A549 (cell line): ENCODE results near the gene ZNF423. TPM values are rescaled to one million over a fixed set of nuclear protein-coding genes. Genes with fewer than 3 reads are reported as not detected.

Experiments used
- ATAC-seq, 2 experiments: fragments of 200-7000 bp in 1 of 2; fragments of >200 bp in 1 of 2; cut with Nextera tagmentation in 1 of 2; cut with Tn5 transposase in 1 of 2; 3 replicates each; pipeline versions ENCODE4 v1.8.0 to v1.9.1; 2018 to 2020; ENCODE audit warnings: mild to moderate bottlenecking in 1 of 2, moderate library complexity in 1 of 2
- CTCF ChIA-PET: fragments of 300-600 bp; sonication (Branson Sonifier 250); formaldehyde crosslinking; extraction: SDS; loops from one replicate; lab custom pipeline; 2021; ENCODE audit warnings: antibody characterized with exemption, inconsistent platforms; lab: Yijun Ruan, JAX
- POLR2A ChIA-PET: fragments of 350-600 bp; formaldehyde crosslinking; extraction: SDS; loops from one replicate; lab custom pipeline; 2021; ENCODE audit warnings: antibody characterized with exemption, inconsistent platforms; lab: Yijun Ruan, JAX
- DNase-seq, 2 experiments: peaks; one replicate each; pipeline versions ENCODE4 v3.0.0 to v3.0.0-alpha.2; 2011 to 2016; ENCODE audit warnings: low read depth in 1 of 2, low spot score in 1 of 2
- FAIRE-seq: peaks from 2 replicates; lab custom pipeline; 2011; peaks lifted over from hg19 to GRCh38; lab: Jason Lieb, UNC
- H3K27ac ChIP-seq, 2 experiments: fragments of >200 bp; sonication (Bioruptor Twin); formaldehyde crosslinking; 3 replicates each; pipeline ENCODE4 v1.5.1; 2016 to 2017
- H3K4me1 ChIP-seq: fragments of >200 bp; sonication (Bioruptor Twin); formaldehyde crosslinking; 3 replicates; pipeline ENCODE4 v1.6.1; 2016
- H3K4me2 ChIP-seq: fragments of >200 bp; sonication (Bioruptor Twin); formaldehyde crosslinking; 3 replicates; pipeline ENCODE4 v1.6.1; 2016
- H3K4me3 ChIP-seq: fragments of >200 bp; sonication (Bioruptor Twin); formaldehyde crosslinking; 3 replicates; pipeline ENCODE4 v1.5.1; 2016
- H3K9me3 ChIP-seq: fragments of >200 bp; sonication (Bioruptor Twin); formaldehyde crosslinking; 3 replicates; pipeline ENCODE4 v1.6.1; 2016
- BCL3 ChIP-seq: fragments of >200 bp; sonication (Bioruptor Twin); formaldehyde crosslinking; IDR thresholded peaks from 3 replicates; pipeline ENCODE4 v1.6.1; 2016
- BHLHE40 ChIP-seq: IDR thresholded peaks from 2 replicates; pipeline ENCODE4 v1.6.1; 2012; ENCODE audit warnings: low read depth, low read length, inconsistent platforms
- CBX2 ChIP-seq: fragments of 200-600 bp; sonication (generic); IDR thresholded peaks from 2 replicates; pipeline ENCODE4 v1.6.1; 2016; ENCODE audit warnings: low read depth, mild to moderate bottlenecking, borderline replicate concordance
- CBX8 ChIP-seq: fragments of 200-600 bp; sonication (generic); IDR thresholded peaks from 2 replicates; pipeline ENCODE4 v1.6.1; 2016
- CEBPB ChIP-seq, 2 experiments: fragments of >200 bp in 1 of 2; sonication (Bioruptor Twin) in 1 of 2; formaldehyde crosslinking in 1 of 2; IDR thresholded peaks; 2 replicates each; pipeline ENCODE4 v1.6.1; 2012 to 2016
- CHD2 ChIP-seq: fragments of 150-350 bp; IDR thresholded peaks from 2 replicates; pipeline ENCODE4 v1.6.1; 2014; ENCODE audit warnings: low read length; ENCODE audit not compliant: partially characterized antibody
- E2F6 ChIP-seq: IDR thresholded peaks from 2 replicates; pipeline ENCODE4 v1.6.1; 2012; ENCODE audit warnings: low read depth, borderline replicate concordance
- EHF ChIP-seq: fragments of 250-450 bp; sonication (Bioruptor Pico); IDR thresholded peaks from 2 replicates; pipeline ENCODE4 v1.5.0; 2020; ENCODE audit warnings: mild to moderate bottlenecking
- ELK1 ChIP-seq: fragments of 150-350 bp; IDR thresholded peaks from 2 replicates; pipeline ENCODE4 v1.6.1; 2014; ENCODE audit warnings: low read depth, mild to moderate bottlenecking, low read length
- EP300 ChIP-seq, 2 experiments: fragments of >200 bp; sonication (Bioruptor Twin); formaldehyde crosslinking; IDR thresholded peaks; 2 replicates in 1 of 2; 3 replicates in 1 of 2; pipeline ENCODE4 v1.6.1; 2016 to 2017
- FOXS1 ChIP-seq: fragments of 250-450 bp; sonication (Bioruptor Pico); IDR thresholded peaks from 2 replicates; pipeline ENCODE4 v1.5.0; 2020; ENCODE audit warnings: mild to moderate bottlenecking, moderate library complexity
- HEYL ChIP-seq: fragments of 250-450 bp; sonication (Bioruptor Pico); IDR thresholded peaks from 2 replicates; pipeline ENCODE4 v1.8.0; 2021; ENCODE audit warnings: mild to moderate bottlenecking, moderate library complexity
- HMGXB4 ChIP-seq: fragments of 250-450 bp; sonication (Bioruptor Pico); IDR thresholded peaks from 2 replicates; pipeline ENCODE4 v1.5.0; 2021; ENCODE audit warnings: mild to moderate bottlenecking, moderate library complexity, borderline replicate concordance
- HOXA7 ChIP-seq: fragments of 250-450 bp; sonication (Bioruptor Pico); IDR thresholded peaks from 2 replicates; pipeline ENCODE4 v1.5.0; 2020; ENCODE audit warnings: mild to moderate bottlenecking, moderate library complexity
- JUN ChIP-seq, 2 experiments: fragments of >200 bp; sonication (Bioruptor Twin); formaldehyde crosslinking; IDR thresholded peaks; 2 replicates in 1 of 2; 3 replicates in 1 of 2; pipeline ENCODE4 v1.6.1; 2016 to 2017
- KDM5A ChIP-seq: fragments of 200-600 bp; sonication (generic); IDR thresholded peaks from 2 replicates; pipeline ENCODE4 v1.6.1; 2016; ENCODE audit warnings: antibody characterized with exemption, mild to moderate bottlenecking
- MAFK ChIP-seq: fragments of 450-650 bp; IDR thresholded peaks from 2 replicates; pipeline ENCODE4 v1.6.1; 2014; ENCODE audit not compliant: partially characterized antibody
- MAX ChIP-seq: IDR thresholded peaks from 2 replicates; pipeline ENCODE4 v1.6.1; 2012
- NPAS2 ChIP-seq: fragments of 250-450 bp; sonication (Bioruptor Pico); IDR thresholded peaks from 2 replicates; pipeline ENCODE4 v1.8.0; 2022; ENCODE audit warnings: mild to moderate bottlenecking, moderate library complexity, borderline replicate concordance
- PBX3 ChIP-seq: IDR thresholded peaks from 2 replicates; pipeline ENCODE4 v1.6.1; 2012
- POLR2A ChIP-seq: IDR thresholded peaks from 2 replicates; pipeline ENCODE4 v1.6.1; 2012; ENCODE audit warnings: mild to moderate bottlenecking, low read length
- RARB ChIP-seq: fragments of 250-450 bp; sonication (Bioruptor Pico); IDR thresholded peaks from 2 replicates; pipeline ENCODE4 v1.8.0; 2021; ENCODE audit warnings: mild to moderate bottlenecking, moderate library complexity
- RCOR1 ChIP-seq: fragments of 150-350 bp; IDR thresholded peaks from 2 replicates; pipeline ENCODE4 v1.6.1; 2014; ENCODE audit warnings: antibody characterized with exemption, low read length, low read depth
- TFCP2L1 ChIP-seq: fragments of 250-450 bp; sonication (Bioruptor Pico); IDR thresholded peaks from 2 replicates; pipeline ENCODE4 v1.5.0; 2021; ENCODE audit warnings: mild to moderate bottlenecking
- USF2 ChIP-seq: fragments of 450-650 bp; IDR thresholded peaks from 2 replicates; pipeline ENCODE4 v1.6.1; 2014; ENCODE audit warnings: antibody characterized with exemption
- ZSCAN20 ChIP-seq: fragments of 250-450 bp; sonication (Bioruptor Pico); IDR thresholded peaks from 2 replicates; pipeline ENCODE4 v1.8.0; 2022; ENCODE audit warnings: mild to moderate bottlenecking, moderate library complexity
- WGBS: methylation state at CpG from one replicate; pipeline ENCODE4 v1.1.6; 2017; ENCODE audit errors: missing lambda C conversion rate; 5-methylcytosine and 5-hydroxymethylcytosine counted together
- polyA plus RNA-seq, 4 experiments: library from polyadenylated mRNA; depleted of rRNA in 3 of 4; stranded (reverse); fragments of >200 nt; fragmentation: RNase III in 1 of 4; extraction: RNeasy Plus Mini Kit Qiagen cat#74134 plus additional on column Dnase treatment in 1 of 4; gene quantifications; 2 replicates in 3 of 4; 3 replicates in 1 of 4; pipeline ENCODE4 v1.2.3, GENCODE V29; 2011 to 2017

ZNF423 gene
- polyA plus RNA-seq, 2 of the 4 experiments (the other 2 are of a cell fraction), result 0.04 to 0.10 TPM

GRCh38 chr16:49532873-49533272, 323.0 kb downstream of the ZNF423 start:
- WGBS, result 65% methylated on average over 15 of the region's 15 CpGs
- no peak for FAIRE-seq
- no peak for TF ChIP-seq CEBPB (IDR thresholded peaks at IDR 0.05)
- TF ChIP-seq CBX8, result no peak
- TF ChIP-seq RCOR1, result no peak
- TF ChIP-seq ELK1, result no peak
- no peak for TF ChIP-seq FOXS1 (CRISPR knock-in tag)
- TF ChIP-seq E2F6, result no peak
- no peak for TF ChIP-seq TFCP2L1 (CRISPR knock-in tag)
- no peak for TF ChIP-seq JUN (IDR thresholded peaks at IDR 0.05)
- no peak for TF ChIP-seq CBX2
- TF ChIP-seq NPAS2 (CRISPR knock-in tag), result no peak
- TF ChIP-seq USF2, result no peak
- TF ChIP-seq ZSCAN20 (CRISPR knock-in tag), result no peak
- no peak for TF ChIP-seq PBX3
- TF ChIP-seq MAX, result no peak
- Histone ChIP-seq H3K9me3 (no peaks in the 10 kb centered on the region), H3K4me1 (no peaks in the 10 kb centered on the region), H3K4me2 (no peak overlapping the region), H3K4me3 (no peak overlapping the region), H3K27ac (no peak overlapping the region)
- no peak for DNase-seq
- ChIA-PET POLR2A (no interaction called here), CTCF (interaction anchor here (0.8 to 1.5 kb wide), 2 partner anchors 10 to 24 kb away, joined by 3 read pairs; no protein-coding TSS in a partner anchor)
- ATAC-seq, result no peak

GRCh38 chr16:49531931-49532840, 323.7 kb downstream of the ZNF423 start:
- Histone ChIP-seq H3K9me3 (no peaks in the 10 kb centered on the region), H3K4me2 (no peak overlapping the region), H3K27ac (no peak overlapping the region), H3K4me3 (no peak overlapping the region), H3K4me1 (no peaks in the 10 kb centered on the region)
- no peak for FAIRE-seq
- no peak for TF ChIP-seq BCL3
- no peak for TF ChIP-seq HOXA7 (CRISPR knock-in tag)
- DNase-seq, result no peak
- WGBS, result 30% methylated on average over 21 of the region's 22 CpGs
- ATAC-seq, result no peak
- ChIA-PET POLR2A (no interaction called here), CTCF (interaction anchor here (0.7 to 1.5 kb wide), 3 partner anchors 19 to 25 kb away, joined by 3 read pairs; no protein-coding TSS in a partner anchor)

- CTCF ChIA-PET, result interaction anchor here (0.7 to 0.9 kb wide), 2 partner anchors 20 to 26 kb away, joined by 3 read pairs; no protein-coding TSS in a partner anchor
- ATAC-seq (no peak), FAIRE-seq (no peak), DNase-seq (no peak)
- no peak for TF ChIP-seq BHLHE40
- no peak for TF ChIP-seq KDM5A
- no peak for TF ChIP-seq RARB (CRISPR knock-in tag)
- TF ChIP-seq CHD2, result no peak
- no peak for TF ChIP-seq EP300 (IDR thresholded peaks at IDR 0.05)
- no peak for TF ChIP-seq MAFK
- no peak for TF ChIP-seq TFCP2L1 (CRISPR knock-in tag)
- TF ChIP-seq EHF (CRISPR knock-in tag), result no peak
- no peak for TF ChIP-seq HEYL (CRISPR knock-in tag)
- TF ChIP-seq HMGXB4, result no peak
- TF ChIP-seq POLR2A, result no peak
- Histone ChIP-seq H3K27ac (no peak overlapping the region), H3K9me3 (no peaks in the 10 kb centered on the region), H3K4me1 (no peaks in the 10 kb centered on the region), H3K4me2 (no peak overlapping the region), H3K4me3 (no peak overlapping the region)
- POLR2A ChIA-PET, result no interaction called here
- WGBS, result 36% methylated on average over 3 of the region's 3 CpGs
Measured at GRCh38 chr16:49531425-49531824, 324.5 kb downstream of the ZNF423 start.
